OCI-LY7 (cell line): ENCODE results near the gene REXO1. TPM values are rescaled to one million over a fixed set of nuclear protein-coding genes. Genes with fewer than 3 reads are reported as not detected.
"Not testable (repeated sequence)": the region's sequence is repeated elsewhere in the genome, so short reads cannot be mapped to it uniquely, and the experiment has no call there.

Experiments used
- BruUV-seq: library from RNA; stranded (reverse); fragments of 400-500 nt; replicated peaks from 2 replicates; lab custom pipeline; 2021; lab: Mats Ljungman, UMichigan
- CTCF ChIA-PET: fragments of 300-600 bp; sonication (Branson Sonifier 250); formaldehyde crosslinking; loops from one replicate; lab custom pipeline; 2022; ENCODE audit warnings: antibody characterized with exemption; ENCODE audit not compliant: unreplicated experiment; lab: Charles Lee
- POLR2A ChIA-PET: fragments of 300-600 bp; sonication (Branson Sonifier 250); formaldehyde crosslinking; loops from one replicate; lab custom pipeline; 2022; ENCODE audit warnings: antibody characterized with exemption; lab: Charles Lee
- DNase-seq: peaks from one replicate; pipeline ENCODE4 v3.0.0-alpha.2; 2015; ENCODE audit warnings: low spot score
- H2AFZ ChIP-seq: fragments of 200-600 bp; sonication (generic), shearing (Covaris generic); 2 replicates; pipeline ENCODE4 v1.6.1; 2014; ENCODE audit warnings: mild to moderate bottlenecking, antibody characterized with exemption, low read length, moderate library complexity
- H3K27ac ChIP-seq: fragments of 200-600 bp; sonication (generic); 2 replicates; pipeline ENCODE4 v1.5.1; 2014; ENCODE audit warnings: mixed run types, low read depth, mild to moderate bottlenecking, moderate library complexity, low read length, inconsistent platforms; ENCODE audit not compliant: poor library complexity, severe bottlenecking
- H3K36me3 ChIP-seq: fragments of 200-600 bp; sonication (generic); 2 replicates; pipeline ENCODE4 v1.6.1; 2014; ENCODE audit warnings: mild to moderate bottlenecking, antibody characterized with exemption, low read length, moderate library complexity, mixed read lengths; ENCODE audit not compliant: insufficient read depth
- H3K4me1 ChIP-seq: fragments of 200-600 bp; sonication (generic); 2 replicates; pipeline ENCODE4 v1.5.1; 2014; ENCODE audit warnings: mild to moderate bottlenecking, low read length; ENCODE audit not compliant: insufficient read depth, poor library complexity, severe bottlenecking
- H3K4me2 ChIP-seq: fragments of 200-600 bp; sonication (generic); 2 replicates; pipeline ENCODE4 v1.6.1; 2014; ENCODE audit warnings: mild to moderate bottlenecking, low read length
- H3K4me3 ChIP-seq: fragments of 200-600 bp; sonication (generic); 2 replicates; pipeline ENCODE4 v1.5.1; 2014; ENCODE audit warnings: mild to moderate bottlenecking, low read depth, low read length; ENCODE audit not compliant: poor library complexity, severe bottlenecking
- H3K79me2 ChIP-seq: fragments of 200-600 bp; sonication (generic); 2 replicates; pipeline ENCODE4 v1.6.1; 2016; ENCODE audit warnings: low read depth, mild to moderate bottlenecking, low read length, moderate library complexity, mixed read lengths; ENCODE audit not compliant: insufficient read depth
- H3K9me2 ChIP-seq: fragments of 200-600 bp; sonication (generic); 2 replicates; pipeline ENCODE4 v1.6.1; 2016; ENCODE audit warnings: mild to moderate bottlenecking, low read length, mixed read lengths; ENCODE audit not compliant: insufficient read depth
- H3K9me3 ChIP-seq: fragments of 200-600 bp; sonication (generic); 2 replicates; pipeline ENCODE4 v1.6.1; 2014; ENCODE audit warnings: mild to moderate bottlenecking, mixed run types, low read length, mixed read lengths
- H4K20me1 ChIP-seq: fragments of 200-600 bp; sonication (generic); 2 replicates; pipeline ENCODE4 v1.6.1; 2014; ENCODE audit warnings: mild to moderate bottlenecking, antibody characterized with exemption, low read length, moderate library complexity, mixed read lengths; ENCODE audit not compliant: insufficient read depth
- EZH2phosphoT487 ChIP-seq: fragments of 200-600 bp; sonication (generic); IDR thresholded peaks from 2 replicates; pipeline ENCODE4 v1.6.1; 2018; ENCODE audit warnings: low read depth, borderline replicate concordance, mild to moderate bottlenecking, mixed run types, antibody characterized with exemption, low read length, moderate library complexity, mixed read lengths
- intact Hi-C: fragments of 100-400 bp; cut with micrococcal nuclease; formaldehyde crosslinking; loops from one replicate; pipeline ENCODE4 v1.10.0; 2022; ENCODE audit not compliant: unreplicated experiment
- total RNA-seq, 2 experiments: library from RNA; depleted of rRNA in 1 of 2; stranded (reverse); fragments of >200 nt in 1 of 2; shearing (Covaris generic) in 1 of 2; gene quantifications; 2 replicates each; pipeline ENCODE4 v1.2.3, GENCODE V29; 2014 to 2022
- TF ChIP-seq, protein P1 (sequence below): fragments of 200-600 bp; sonication (generic); conservative IDR thresholded peaks from 2 replicates; pipeline ENCODE4 v1.5.1; 2014; ENCODE audit warnings: mild to moderate bottlenecking, antibody characterized with exemption, low read length, moderate library complexity, mixed read lengths

REXO1 gene
- total RNA-seq, 2 experiments from 2014 or later = 24.0 to 52.8 TPM

- no peak overlapping the region for H3K4me2 ChIP-seq
- intact Hi-C loops = no loop called here
- H3K27ac ChIP-seq = no peak overlapping the region
- no peaks in the 10 kb centered on the region for H3K9me3 ChIP-seq
- TF ChIP-seq EZH2phosphoT487 = no peak
- TF ChIP-seq, protein P1, sequence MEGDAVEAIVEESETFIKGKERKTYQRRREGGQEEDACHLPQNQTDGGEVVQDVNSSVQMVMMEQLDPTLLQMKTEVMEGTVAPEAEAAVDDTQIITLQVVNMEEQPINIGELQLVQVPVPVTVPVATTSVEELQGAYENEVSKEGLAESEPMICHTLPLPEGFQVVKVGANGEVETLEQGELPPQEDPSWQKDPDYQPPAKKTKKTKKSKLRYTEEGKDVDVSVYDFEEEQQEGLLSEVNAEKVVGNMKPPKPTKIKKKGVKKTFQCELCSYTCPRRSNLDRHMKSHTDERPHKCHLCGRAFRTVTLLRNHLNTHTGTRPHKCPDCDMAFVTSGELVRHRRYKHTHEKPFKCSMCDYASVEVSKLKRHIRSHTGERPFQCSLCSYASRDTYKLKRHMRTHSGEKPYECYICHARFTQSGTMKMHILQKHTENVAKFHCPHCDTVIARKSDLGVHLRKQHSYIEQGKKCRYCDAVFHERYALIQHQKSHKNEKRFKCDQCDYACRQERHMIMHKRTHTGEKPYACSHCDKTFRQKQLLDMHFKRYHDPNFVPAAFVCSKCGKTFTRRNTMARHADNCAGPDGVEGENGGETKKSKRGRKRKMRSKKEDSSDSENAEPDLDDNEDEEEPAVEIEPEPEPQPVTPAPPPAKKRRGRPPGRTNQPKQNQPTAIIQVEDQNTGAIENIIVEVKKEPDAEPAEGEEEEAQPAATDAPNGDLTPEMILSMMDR = no peak
- no peaks in the 10 kb centered on the region for H3K9me2 ChIP-seq
- no peaks in the 10 kb centered on the region for H3K36me3 ChIP-seq
- no TSS peak for BruUV-seq
- H2AFZ ChIP-seq = no peak overlapping the region
- no peaks in the 10 kb centered on the region for H4K20me1 ChIP-seq
- no peak for DNase-seq
- ChIA-PET CTCF (no interaction called here), POLR2A (no interaction called here)
- H3K4me3 ChIP-seq = no peak overlapping the region
- no peaks in the 10 kb centered on the region for H3K4me1 ChIP-seq
- no peaks in the 10 kb centered on the region for H3K79me2 ChIP-seq
Measured at GRCh38 chr19:1805401-1806183, 42.7 kb downstream of the REXO1 start.

DNA sequence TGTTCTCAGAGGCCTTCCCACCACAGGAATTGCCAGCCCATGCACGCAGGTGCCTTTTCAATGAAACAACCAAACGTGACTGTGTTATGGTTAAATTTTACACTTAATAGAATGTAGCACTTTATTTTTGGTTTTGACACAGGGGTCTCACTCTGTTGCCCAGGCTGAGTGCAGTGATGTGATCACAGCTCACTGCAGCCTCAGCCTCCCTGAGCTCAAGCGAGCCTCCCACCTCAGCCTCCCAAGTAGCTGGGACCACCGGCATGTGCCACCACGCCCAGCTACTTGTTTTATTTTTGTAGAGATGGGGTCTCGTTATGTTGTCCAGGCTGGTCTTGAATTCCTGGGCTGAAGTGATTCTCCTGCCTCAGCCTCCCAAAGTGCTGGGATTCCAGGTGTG is 43.4 kb downstream of the REXO1 start:
- no peak for TF ChIP-seq EZH2phosphoT487
- TF ChIP-seq, protein P1 = no peak
- BruUV-seq = no TSS peak
- Histone ChIP-seq H3K4me2 (no peak overlapping the region), H3K9me3 (no peaks in the 10 kb centered on the region), H3K27ac (no peak overlapping the region), H3K79me2 (no peaks in the 10 kb centered on the region), H3K36me3 (no peaks in the 10 kb centered on the region), H3K9me2 (no peaks in the 10 kb centered on the region), H3K4me1 (no peaks in the 10 kb centered on the region), H4K20me1 (no peaks in the 10 kb centered on the region), H2AFZ (no peak overlapping the region), H3K4me3 (no peak overlapping the region)
- no peak for DNase-seq
- intact Hi-C loops = no loop called here
- ChIA-PET CTCF (no interaction called here), POLR2A (no interaction called here)

DNA sequence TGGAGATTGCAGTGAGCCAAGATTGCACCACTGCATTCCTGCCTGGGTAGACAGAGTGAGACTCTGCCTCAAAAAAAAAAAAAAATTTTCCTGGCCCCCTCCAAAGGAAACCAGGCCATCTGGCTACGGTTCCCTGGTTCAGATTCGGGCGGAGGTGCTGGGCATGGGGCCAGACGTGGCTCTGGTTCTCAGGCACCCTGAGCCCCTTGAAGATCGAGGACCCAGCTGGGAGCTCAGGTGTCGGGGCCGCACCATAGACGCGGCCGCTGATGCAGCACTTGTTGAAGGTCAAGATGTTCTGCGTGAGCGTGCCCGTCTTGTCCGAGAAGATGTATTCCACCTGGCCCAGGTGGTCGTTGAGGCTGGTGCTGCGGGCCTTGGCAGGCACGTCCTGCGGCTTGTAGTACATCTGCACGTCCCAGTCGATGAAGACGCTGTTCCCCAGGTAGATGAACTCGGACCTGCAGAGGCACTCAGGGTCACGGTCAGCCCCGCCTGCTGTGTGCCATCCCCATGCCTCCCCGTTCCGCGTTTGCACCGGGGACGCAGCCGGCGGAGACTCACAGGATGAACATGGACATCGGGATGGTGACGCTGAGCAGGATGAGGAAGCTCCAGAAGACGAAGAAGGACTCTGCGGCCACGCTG is 48.5 kb downstream of the REXO1 start:
- Histone ChIP-seq H3K9me3 (no peaks in the 10 kb centered on the region), H3K4me3 (no peak overlapping the region), H4K20me1 (no peaks in the 10 kb centered on the region), H3K27ac (no peak overlapping the region), H3K36me3 (no peaks in the 10 kb centered on the region), H3K4me2 (no peak overlapping the region), H3K4me1 (no peaks in the 10 kb centered on the region), H3K79me2 (no peaks in the 10 kb centered on the region), H3K9me2 (no peaks in the 10 kb centered on the region), H2AFZ (no peak overlapping the region)
- DNase-seq = no peak
- BruUV-seq = no TSS peak
- intact Hi-C loops = no loop called here
- POLR2A ChIA-PET = no interaction called here
- CTCF ChIA-PET = no interaction called here
- TF ChIP-seq, protein P1 = no peak
- no peak for TF ChIP-seq EZH2phosphoT487

DNA sequence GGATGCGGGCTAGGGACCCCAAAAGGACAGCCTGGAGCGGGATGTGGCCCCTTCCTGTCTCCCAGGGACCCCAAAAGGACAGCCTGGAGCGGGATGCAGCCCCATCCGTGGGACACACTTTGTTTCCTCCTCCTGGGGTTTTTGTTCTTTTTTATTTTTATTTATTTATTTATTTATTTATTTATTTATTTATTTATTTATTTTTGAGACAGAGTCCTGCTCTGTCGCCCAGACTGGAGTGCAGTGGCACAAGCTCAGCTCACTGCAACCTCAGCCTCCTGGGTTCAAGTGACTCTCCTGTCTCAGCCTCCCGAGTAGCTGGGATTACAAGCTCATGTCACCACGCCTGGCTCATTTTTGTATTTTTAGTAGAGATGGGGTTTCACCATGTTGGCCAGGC is 51.0 kb downstream of the REXO1 start:
- H3K4me1 ChIP-seq, H3K4me3 ChIP-seq, POLR2A ChIA-PET: not testable (repeated sequence)

More for the DNA sequence above, 51.0 kb downstream of the REXO1 start:
- H4K20me1 ChIP-seq, H3K9me3 ChIP-seq, H2AFZ ChIP-seq, H3K4me2 ChIP-seq, CTCF ChIA-PET, H3K79me2 ChIP-seq, H3K36me3 ChIP-seq, H3K27ac ChIP-seq, DNase-seq, intact Hi-C loops, H3K9me2 ChIP-seq, BruUV-seq: not testable (repeated sequence)
